GM23338 (cell line): ENCODE measurements around the gene CIB4. TPM values are rescaled to one million over a fixed set of nuclear protein-coding genes. Genes with fewer than 3 reads are reported as not detected.

Source experiments
- ATAC-seq: fragments of 200-7000 bp; cut with Tn5 transposase; 3 replicates; pipeline ENCODE4 v1.9.1; 2020
- DNase-seq: peaks from one replicate; pipeline ENCODE4 v3.0.0-alpha.2; 2015; ENCODE audit warnings: low spot score
- H2AFZ ChIP-seq: fragments of 200-600 bp; sonication (generic); 2 replicates; pipeline ENCODE4 v1.8.0; 2016; ENCODE audit warnings: antibody characterized with exemption, mild to moderate bottlenecking, moderate library complexity
- H3F3A ChIP-seq: fragments of 200-600 bp; sonication (generic); replicated peaks from 2 replicates; pipeline ENCODE4 v1.8.0; 2017; ENCODE audit warnings: antibody characterized with exemption, mixed run types, low read depth
- H3K27ac ChIP-seq: fragments of 200-600 bp; sonication (generic); 2 replicates; pipeline ENCODE4 v1.6.1; 2016; ENCODE audit warnings: low read depth
- H3K27me3 ChIP-seq: fragments of 200-600 bp; sonication (generic); 2 replicates; pipeline ENCODE4 v1.8.0; 2016; ENCODE audit warnings: mild to moderate bottlenecking, mixed run types, moderate library complexity; ENCODE audit not compliant: insufficient read depth
- H3K36me3 ChIP-seq: fragments of 200-600 bp; sonication (generic); 2 replicates; pipeline ENCODE4 v1.8.0; 2016; ENCODE audit warnings: mild to moderate bottlenecking; ENCODE audit not compliant: insufficient read depth
- H3K4me1 ChIP-seq: fragments of 200-600 bp; sonication (generic); 2 replicates; pipeline ENCODE4 v1.8.0; 2016; ENCODE audit warnings: mild to moderate bottlenecking, moderate library complexity; ENCODE audit not compliant: insufficient read depth
- H3K4me2 ChIP-seq: fragments of 200-600 bp; sonication (generic); 2 replicates; pipeline ENCODE4 v1.7.1; 2017; ENCODE audit warnings: mixed run types
- H3K4me3 ChIP-seq: fragments of 200-600 bp; sonication (generic); 2 replicates; pipeline ENCODE4 v1.6.1; 2016; ENCODE audit warnings: mixed run types
- H3K79me2 ChIP-seq: fragments of 200-600 bp; sonication (generic); replicated peaks from 2 replicates; pipeline ENCODE4 v1.8.0; 2017; ENCODE audit warnings: mild to moderate bottlenecking; ENCODE audit not compliant: insufficient read depth
- H3K9me2 ChIP-seq: fragments of 200-600 bp; sonication (generic); 2 replicates; pipeline ENCODE4 v1.8.0; 2017; ENCODE audit not compliant: insufficient read depth
- H4K20me1 ChIP-seq: fragments of 200-600 bp; sonication (generic); replicated peaks from 2 replicates; pipeline ENCODE4 v1.8.0; 2017; ENCODE audit warnings: mild to moderate bottlenecking; ENCODE audit not compliant: insufficient read depth
- H3K27ac Mint-ChIP-seq: 2 replicates; pipeline ENCODE4 v1.8.0; 2020; ENCODE audit warnings: inconsistent platforms, mild to moderate bottlenecking, moderate library complexity, mixed read lengths
- H3K27me3 Mint-ChIP-seq: 3 replicates; pipeline ENCODE4 v1.8.0; 2022; ENCODE audit warnings: low read depth, mild to moderate bottlenecking, moderate library complexity, mixed read lengths, inconsistent platforms; ENCODE audit not compliant: insufficient read depth, poor library complexity
- H3K36me3 Mint-ChIP-seq: 3 replicates; pipeline ENCODE4 v1.8.0; 2021; ENCODE audit warnings: low read depth, mild to moderate bottlenecking, inconsistent platforms, moderate library complexity, mixed read lengths
- H3K4me1 Mint-ChIP-seq: 3 replicates; pipeline ENCODE4 v1.8.0; 2020; ENCODE audit warnings: mild to moderate bottlenecking, inconsistent platforms, mixed read lengths
- H3K4me3 Mint-ChIP-seq: 3 replicates; pipeline ENCODE4 v1.8.0; 2021; ENCODE audit warnings: moderate library complexity, mild to moderate bottlenecking, inconsistent platforms, mixed read lengths
- H3K9me3 Mint-ChIP-seq: 3 replicates; pipeline ENCODE4 v1.8.0; 2020; ENCODE audit warnings: moderate library complexity, mild to moderate bottlenecking, inconsistent platforms, mixed read lengths
- CREB1 ChIP-seq: fragments of 250-450 bp; sonication (Bioruptor Pico); IDR thresholded peaks from 2 replicates; pipeline ENCODE4 v1.5.0; 2020; ENCODE audit warnings: low read depth, mild to moderate bottlenecking, moderate library complexity
- CTCF ChIP-seq, 2 experiments: fragments of 200-600 bp in 1 of 2; sonication (generic) in 1 of 2; conservative IDR thresholded peaks; 2 replicates each; pipeline versions ENCODE4 v1.5.1 to v1.6.1; 2016 to 2017; ENCODE audit warnings: antibody characterized with exemption in 2 of 2, low read depth in 2 of 2, mild to moderate bottlenecking in 2 of 2, moderate library complexity in 1 of 2
- ETS1 ChIP-seq: IDR thresholded peaks from 2 replicates; pipeline ENCODE4 v1.6.1; 2016; ENCODE audit warnings: antibody characterized with exemption
- EZH2 ChIP-seq: fragments of 200-600 bp; sonication (generic); IDR thresholded peaks from one replicate; pipeline ENCODE4 v1.8.0; 2017; ENCODE audit warnings: antibody characterized with exemption, mild to moderate bottlenecking, low read depth; ENCODE audit not compliant: unreplicated experiment
- EZH2phosphoT487 ChIP-seq: fragments of 200-600 bp; sonication (generic); IDR thresholded peaks from one replicate; pipeline ENCODE4 v1.8.1; 2018; ENCODE audit warnings: antibody characterized with exemption; ENCODE audit not compliant: unreplicated experiment
- JUNB ChIP-seq: IDR thresholded peaks from one replicate; pipeline ENCODE4 v1.6.1; 2016; ENCODE audit warnings: antibody characterized with exemption; ENCODE audit not compliant: unreplicated experiment
- NANOG ChIP-seq: IDR thresholded peaks from 2 replicates; pipeline ENCODE4 v1.6.1; 2016; ENCODE audit warnings: antibody characterized with exemption, borderline replicate concordance
- POLR2AphosphoS5 ChIP-seq: IDR thresholded peaks from 2 replicates; pipeline ENCODE4 v1.6.1; 2016; ENCODE audit warnings: antibody characterized with exemption, low read depth
- REST ChIP-seq: IDR thresholded peaks from one replicate; pipeline ENCODE4 v1.6.1; 2018; ENCODE audit warnings: antibody characterized with exemption; ENCODE audit not compliant: unreplicated experiment
- STAT1 ChIP-seq: IDR thresholded peaks from one replicate; pipeline ENCODE4 v1.6.1; 2016; ENCODE audit warnings: antibody characterized with exemption; ENCODE audit not compliant: unreplicated experiment
- ZNF114 ChIP-seq: fragments of 250-450 bp; sonication (Bioruptor Pico); IDR thresholded peaks from 2 replicates; pipeline ENCODE4 v1.5.0; 2020; ENCODE audit warnings: mild to moderate bottlenecking, moderate library complexity
- ZNF331 ChIP-seq: fragments of 250-450 bp; sonication (Bioruptor Pico); IDR thresholded peaks from 2 replicates; pipeline ENCODE4 v1.5.0; 2020; ENCODE audit warnings: low read depth, mild to moderate bottlenecking, moderate library complexity
- ZNF462 ChIP-seq: fragments of 250-450 bp; sonication (Bioruptor Pico); IDR thresholded peaks from 2 replicates; pipeline ENCODE4 v1.5.0; 2020; ENCODE audit warnings: mild to moderate bottlenecking, moderate library complexity
- polyA plus RNA-seq: library from polyadenylated mRNA; unstranded; fragments of >200 nt; fragmentation: Nextera tagmentation; extraction: Ambion mirVana; gene quantifications from 2 replicates; pipeline ENCODE4 v1.2.1, GENCODE V29; 2016
- total RNA-seq: library from RNA; depleted of rRNA; stranded (reverse); fragments of >200 nt; shearing (Covaris generic); gene quantifications from 2 replicates; pipeline ENCODE4 v1.2.3, GENCODE V29; 2014

Gene CIB4
- total and polyA plus RNA-seq, 2 experiments from 2014 or later: not detected

GRCh38 chr2:26578581-26578980 lies 62.6 kb downstream of the CIB4 start:
- no peaks in the 10 kb centered on the region; the same call in 2 of the 3 replicates for H3K4me1 Mint-ChIP-seq
- no peak overlapping the region for H2AFZ ChIP-seq
- H3F3A ChIP-seq: no peaks in the 10 kb centered on the region
- peaks cover 6% of the 10 kb centered on the region for H3K27me3 Mint-ChIP-seq
- no peaks in the 10 kb centered on the region for H3K9me3 Mint-ChIP-seq
- H3K36me3 Mint-ChIP-seq: no peaks in the 10 kb centered on the region
- no peak overlapping the region for H3K27ac ChIP-seq
- no peaks in the 10 kb centered on the region for H3K9me2 ChIP-seq
- no peak overlapping the region for H3K27ac Mint-ChIP-seq
- H3K4me2 ChIP-seq: no peak overlapping the region
- no peak overlapping the region for H3K4me3 ChIP-seq
- no peaks in the 10 kb centered on the region for H4K20me1 ChIP-seq
- no peaks in the 10 kb centered on the region for H3K4me1 ChIP-seq
- DNase-seq (no peak), ATAC-seq (no peak)
- TF ChIP-seq STAT1 (no peak), ETS1 (no peak), NANOG (no peak), EZH2 (no peak), ZNF331 (CRISPR knock-in tag) (no peak), JUNB (no peak), REST (no peak), POLR2AphosphoS5 (no peak), CREB1 (CRISPR knock-in tag) (no peak), ZNF114 (CRISPR knock-in tag) (no peak), EZH2phosphoT487 (no peak), ZNF462 (CRISPR knock-in tag) (no peak), CTCF (conservative IDR thresholded peaks at IDR 0.05; ENCODE audit: low read depth in 2 of 2) (no peak)
- H3K79me2 ChIP-seq: no peaks in the 10 kb centered on the region
- no peaks in the 10 kb centered on the region for H3K36me3 ChIP-seq
- no peaks in the 10 kb centered on the region for H3K27me3 ChIP-seq
- no peak overlapping the region for H3K4me3 Mint-ChIP-seq
